Measurements from ENCODE around the gene HCRTR1. TPM values are rescaled to one million over a fixed set of nuclear protein-coding genes. Genes with fewer than 3 reads are reported as not detected.

Gene HCRTR1
- total RNA-seq, 4 donors from 2014 or later, result 0.45 to 1.8 (median 1.7) TPM; not detected in 1

GRCh38 chr1:31670593-31670964, 53.1 kb downstream of the HCRTR1 start:
- intact Hi-C loops (cut with DNase I), result no loop called here
- Histone ChIP-seq H3K27me3 (no peaks in the 10 kb centered on the region), H3K9me3 (no peaks in the 10 kb centered on the region), H3K36me3 (peaks cover 0 to 6% (median 0%) of the 10 kb centered on the region in 4 donors), H3K4me3 (peak overlapping the region; percentile 37 to 46 (median 41)), H3K4me1 (peaks cover 70 to 99% (median 95%) of the 10 kb centered on the region in 4 donors), H3K27ac (replicated peaks in 1 of 4) (peak overlapping the region; percentile 68 to 78 (median 74))
- no peak for TF ChIP-seq CTCF (IDR thresholded peaks at IDR 0.05)
- no peak for TF ChIP-seq EP300 (IDR thresholded peaks at IDR 0.05)
- no peak for TF ChIP-seq POLR2AphosphoS5 (IDR thresholded peaks at IDR 0.05)
- TF ChIP-seq POLR2A (IDR thresholded peaks at IDR 0.05; ENCODE audit: low read depth), result no peak
- no peak for DNase-seq (ENCODE audit: extremely low spot score)
- WGBS, result 29% methylated on average over 5 of the region's 6 CpGs

- Histone ChIP-seq H3K27ac (replicated peaks in 1 of 4) (peak overlapping the region; percentile 0 to 78 (median 74)), H3K36me3 (peaks cover 0 to 3% (median 0%) of the 10 kb centered on the region in 4 donors), H3K4me3 (no peak overlapping the region), H3K4me1 (peaks cover 66 to 98% (median 91%) of the 10 kb centered on the region in 4 donors), H3K27me3 (no peaks in the 10 kb centered on the region), H3K9me3 (no peaks in the 10 kb centered on the region)
- 94% methylated on average over 8 of the region's 11 CpGs for WGBS
- TF ChIP-seq EP300 (IDR thresholded peaks at IDR 0.05) (no peak), POLR2A (IDR thresholded peaks at IDR 0.05; ENCODE audit: low read depth) (no peak), POLR2AphosphoS5 (IDR thresholded peaks at IDR 0.05) (no peak)
- no peak for DNase-seq (ENCODE audit: extremely low spot score)
- intact Hi-C loops (cut with DNase I), result no loop called here
Measured at GRCh38 chr1:31671147-31671546, 53.7 kb downstream of the HCRTR1 start.

GRCh38 chr1:31671561-31672201, 54.2 kb downstream of the HCRTR1 start:
- Histone ChIP-seq H3K9me3 (no peaks in the 10 kb centered on the region), H3K4me1 (peaks cover 61 to 92% (median 86%) of the 10 kb centered on the region in 4 donors), H3K27me3 (no peaks in the 10 kb centered on the region), H3K36me3 (peaks cover 0 to 7% (median 0%) of the 10 kb centered on the region in 4 donors), H3K27ac (replicated peaks in 1 of 4) (peak overlapping the region; percentile 0 to 78 (median 74)), H3K4me3 (no peak overlapping the region)
- no peak for TF ChIP-seq EP300 (IDR thresholded peaks at IDR 0.05)
- TF ChIP-seq POLR2A (IDR thresholded peaks at IDR 0.05; ENCODE audit: low read depth), result no peak
- no peak for TF ChIP-seq CTCF (IDR thresholded peaks at IDR 0.05)
- no peak for TF ChIP-seq POLR2AphosphoS5 (IDR thresholded peaks at IDR 0.05)
- WGBS, result 67% methylated on average over 8 of the region's 8 CpGs
- no peak for DNase-seq (ENCODE audit: extremely low spot score)
- intact Hi-C loops (cut with DNase I), result no loop called here

- DNase-seq (ENCODE audit: extremely low spot score), result no peak
- H3K9me3 ChIP-seq, result no peaks in the 10 kb centered on the region
- no peak overlapping the region for H3K4me3 ChIP-seq
- TF ChIP-seq CTCF (IDR thresholded peaks at IDR 0.05) (no peak), POLR2A (IDR thresholded peaks at IDR 0.05; ENCODE audit: low read depth) (no peak), POLR2AphosphoS5 (IDR thresholded peaks at IDR 0.05) (no peak), EP300 (IDR thresholded peaks at IDR 0.05) (no peak)
- intact Hi-C loops (cut with DNase I), result no loop called here
- peaks cover 57 to 79% (median 73%) of the 10 kb centered on the region in 4 donors for H3K4me1 ChIP-seq
- H3K27ac ChIP-seq (replicated peaks in 1 of 4), result peak overlapping the region; percentile 48 to 78 (median 60)
- peaks cover 0 to 12% (median 0%) of the 10 kb centered on the region in 4 donors for H3K36me3 ChIP-seq
- WGBS, result 73% methylated on average over 9 of the region's 13 CpGs
- H3K27me3 ChIP-seq, result no peaks in the 10 kb centered on the region
Measured at GRCh38 chr1:31672986-31673385, 55.5 kb downstream of the HCRTR1 start.

- TF ChIP-seq CTCF (IDR thresholded peaks at IDR 0.05) (no peak), POLR2A (IDR thresholded peaks at IDR 0.05; ENCODE audit: low read depth) (no peak), EP300 (IDR thresholded peaks at IDR 0.05) (no peak), POLR2AphosphoS5 (IDR thresholded peaks at IDR 0.05) (no peak)
- 78% methylated on average over 6 of the region's 9 CpGs for WGBS
- intact Hi-C loops (cut with DNase I), result no loop called here
- Histone ChIP-seq H3K9me3 (no peaks in the 10 kb centered on the region), H3K27ac (replicated peaks in 1 of 4) (peak overlapping the region; percentile 48 to 78 (median 60)), H3K4me3 (no peak overlapping the region), H3K36me3 (peaks cover 0 to 16% (median 0%) of the 10 kb centered on the region in 4 donors), H3K4me1 (peaks cover 57 to 76% (median 68%) of the 10 kb centered on the region in 4 donors), H3K27me3 (no peaks in the 10 kb centered on the region)
- no peak for DNase-seq (ENCODE audit: extremely low spot score)
Measured at GRCh38 chr1:31673433-31673832, 55.9 kb downstream of the HCRTR1 start.
